ENCODE data around the gene AGAP1.

GRCh38 chr2:235692076-235692475, 198.2 kb downstream of the AGAP1 start:
- TF ChIP-seq CTCF (IDR thresholded peaks at IDR 0.05) (no peak), POLR2AphosphoS5 (IDR thresholded peaks at IDR 0.05) (no peak), EP300 (IDR thresholded peaks at IDR 0.05) (no peak)
